ENCODE measurements around the gene PLEKHH1. TPM values are rescaled to one million over a fixed set of nuclear protein-coding genes. Genes with fewer than 3 reads are reported as not detected.
"Not testable (repeated sequence)": the region's sequence is repeated elsewhere in the genome, so short reads cannot be mapped to it uniquely, and the experiment has no call there.

PLEKHH1 gene
- total and polyA plus RNA-seq, 3 donors from 2014 or later = 21.4 to 61.3 (median 49.1) TPM

DNA sequence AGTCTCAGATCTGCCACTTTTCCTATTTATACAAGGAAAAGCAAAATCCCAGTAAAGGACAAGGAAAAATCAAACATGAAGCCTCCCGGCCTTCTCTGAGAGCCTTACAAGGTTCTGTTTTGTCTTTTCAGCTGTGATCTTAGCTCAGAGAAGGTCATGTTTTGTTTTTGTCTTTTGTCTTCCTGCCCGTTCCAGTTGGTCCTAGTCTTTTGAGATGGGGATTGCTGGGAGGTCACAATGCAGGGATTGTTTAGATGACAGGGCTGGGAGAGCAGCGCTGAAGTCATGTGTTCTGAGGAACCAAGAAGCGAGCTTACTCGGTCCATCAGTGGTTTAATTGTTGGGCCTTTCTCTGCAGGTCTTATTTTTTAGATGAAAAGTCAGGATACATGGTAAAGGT is 6.0 kb downstream of the PLEKHH1 start:
- peak; percentile 40 for DNase-seq
- intact Hi-C loops (cut with DNase I; ENCODE audit: low total_unique reads) = no loop called here
- H3K4me1 ChIP-seq = peaks cover 3% of the 10 kb centered on the region
- TF ChIP-seq, protein P1, sequence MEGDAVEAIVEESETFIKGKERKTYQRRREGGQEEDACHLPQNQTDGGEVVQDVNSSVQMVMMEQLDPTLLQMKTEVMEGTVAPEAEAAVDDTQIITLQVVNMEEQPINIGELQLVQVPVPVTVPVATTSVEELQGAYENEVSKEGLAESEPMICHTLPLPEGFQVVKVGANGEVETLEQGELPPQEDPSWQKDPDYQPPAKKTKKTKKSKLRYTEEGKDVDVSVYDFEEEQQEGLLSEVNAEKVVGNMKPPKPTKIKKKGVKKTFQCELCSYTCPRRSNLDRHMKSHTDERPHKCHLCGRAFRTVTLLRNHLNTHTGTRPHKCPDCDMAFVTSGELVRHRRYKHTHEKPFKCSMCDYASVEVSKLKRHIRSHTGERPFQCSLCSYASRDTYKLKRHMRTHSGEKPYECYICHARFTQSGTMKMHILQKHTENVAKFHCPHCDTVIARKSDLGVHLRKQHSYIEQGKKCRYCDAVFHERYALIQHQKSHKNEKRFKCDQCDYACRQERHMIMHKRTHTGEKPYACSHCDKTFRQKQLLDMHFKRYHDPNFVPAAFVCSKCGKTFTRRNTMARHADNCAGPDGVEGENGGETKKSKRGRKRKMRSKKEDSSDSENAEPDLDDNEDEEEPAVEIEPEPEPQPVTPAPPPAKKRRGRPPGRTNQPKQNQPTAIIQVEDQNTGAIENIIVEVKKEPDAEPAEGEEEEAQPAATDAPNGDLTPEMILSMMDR (IDR thresholded peaks at IDR 0.05) = no peak
- TF ChIP-seq POLR2A (IDR thresholded peaks at IDR 0.05) = no peak
- no peaks in the 10 kb centered on the region for H3K9me3 ChIP-seq
- no peaks in the 10 kb centered on the region for H3K27me3 ChIP-seq
- no peak overlapping the region for H3K4me3 ChIP-seq
- no peak overlapping the region for H3K27ac ChIP-seq
- 69 to 85% methylated on average over 5 of the region's 5 CpGs for WGBS, 2 donors
- H3K36me3 ChIP-seq (ENCODE audit: low read depth, missing control alignments) = no peaks in the 10 kb centered on the region

DNA sequence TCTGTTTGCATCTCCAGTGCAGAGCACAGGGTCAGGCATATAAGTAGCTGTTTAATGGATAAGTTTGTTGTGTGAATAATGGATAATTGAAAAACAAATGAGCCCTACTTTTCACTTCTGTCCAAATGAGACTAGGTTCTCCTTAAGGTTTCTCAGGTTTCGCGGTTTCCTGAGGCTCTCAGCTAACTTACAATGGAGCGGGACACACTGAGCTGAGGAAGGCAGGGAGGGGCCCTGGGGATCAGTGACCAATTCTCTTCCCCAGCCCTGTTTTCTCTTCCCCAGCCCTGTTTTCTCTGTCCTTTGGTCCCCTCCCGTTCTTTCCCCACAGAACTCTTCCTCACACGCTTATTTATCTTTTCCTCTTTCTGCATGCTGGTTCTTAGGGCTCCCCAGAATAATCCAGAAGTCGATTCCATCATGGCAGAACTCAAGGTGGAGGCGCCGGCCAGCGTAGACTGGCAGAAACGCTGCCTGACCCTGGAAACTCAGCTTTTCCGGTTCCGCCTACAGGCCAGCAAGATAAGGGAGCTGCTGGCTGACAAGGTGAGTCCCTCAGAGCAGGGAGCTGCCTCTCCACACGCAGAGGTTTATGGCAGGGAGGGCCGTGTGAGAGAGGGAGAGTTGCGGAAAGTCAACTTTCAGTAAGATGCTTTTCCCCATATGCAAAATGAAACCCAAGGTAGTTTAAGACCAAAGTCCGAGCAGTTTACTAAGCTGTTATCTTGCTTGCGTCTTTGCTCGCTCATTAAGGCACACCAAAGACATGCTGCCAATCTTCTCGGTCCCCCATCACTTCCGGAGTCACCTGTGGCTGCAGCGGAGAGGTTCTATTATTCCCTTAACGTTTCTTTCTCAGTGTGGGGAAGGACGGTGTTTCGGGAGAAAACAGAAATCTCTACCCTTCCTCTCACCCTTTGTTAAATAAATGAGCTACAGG is 8.6 kb downstream of the PLEKHH1 start:
- DNase-seq = no peak
- H3K27ac ChIP-seq = no peak overlapping the region
- no peaks in the 10 kb centered on the region for H3K36me3 ChIP-seq (ENCODE audit: low read depth, missing control alignments)
- intact Hi-C loops (cut with DNase I; ENCODE audit: low total_unique reads) = no loop called here
- no peaks in the 10 kb centered on the region for H3K9me3 ChIP-seq
- peak overlapping the region; percentile 3 to 24 for H3K4me3 ChIP-seq
- 30 to 40% methylated on average over 20 to 24 of the region's 24 CpGs for WGBS, 2 donors
- no peaks in the 10 kb centered on the region for H3K27me3 ChIP-seq
- H3K4me1 ChIP-seq = peaks cover 3% of the 10 kb centered on the region
- TF ChIP-seq POLR2A (IDR thresholded peaks at IDR 0.05) = no peak
- TF ChIP-seq, protein P1 (IDR thresholded peaks at IDR 0.05) = no peak

DNA sequence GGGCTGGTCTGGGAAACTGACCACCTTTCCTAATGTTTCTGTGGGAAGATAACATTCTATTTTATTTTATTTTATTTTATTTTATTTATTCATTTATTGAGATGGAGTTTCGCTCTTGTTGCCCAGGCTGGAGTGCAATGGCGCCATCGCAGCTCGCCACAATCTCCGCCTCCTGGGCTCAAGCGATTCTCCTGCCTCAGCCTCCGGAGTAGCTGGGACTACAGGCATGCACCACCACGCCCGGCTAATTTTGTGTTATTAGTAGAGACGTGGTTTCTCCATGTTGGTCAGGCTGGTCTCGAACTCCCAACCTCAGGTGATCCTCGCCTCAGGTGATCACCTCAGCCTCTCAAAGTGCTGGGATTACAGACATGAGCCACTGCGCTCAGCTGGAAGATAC is 9.5 kb downstream of the PLEKHH1 start:
- H3K4me3 ChIP-seq; H3K27me3 ChIP-seq; intact Hi-C loops (cut with DNase I; ENCODE audit: low total_unique reads); H3K27ac ChIP-seq; H3K4me1 ChIP-seq; DNase-seq; H3K9me3 ChIP-seq; H3K36me3 ChIP-seq (ENCODE audit: low read depth, missing control alignments): not testable (repeated sequence)
- 79 to 94% methylated on average over 12 to 13 of the region's 13 CpGs for WGBS, 2 donors

DNA sequence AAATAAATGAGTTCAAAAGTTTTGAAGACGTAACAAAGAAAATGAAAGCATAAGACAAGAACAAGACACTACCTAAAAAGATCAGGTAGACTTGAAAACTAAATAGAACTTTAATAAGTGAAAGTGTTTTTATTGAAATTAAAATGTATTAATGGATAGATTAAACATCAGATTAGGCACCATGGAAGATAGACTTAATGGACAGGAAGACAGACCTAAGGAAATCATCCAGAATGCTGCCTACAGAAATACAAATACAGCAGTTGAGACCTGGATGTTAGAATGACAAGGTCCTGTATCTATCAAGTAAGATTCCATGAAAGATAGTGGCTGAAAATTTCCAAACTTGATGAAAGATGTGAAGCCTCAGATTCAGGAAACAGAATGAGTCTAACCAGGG is 11.5 kb downstream of the PLEKHH1 start:
- no peaks in the 10 kb centered on the region for H3K4me1 ChIP-seq
- no peaks in the 10 kb centered on the region for H3K9me3 ChIP-seq
- no peaks in the 10 kb centered on the region for H3K27me3 ChIP-seq
- no peak for TF ChIP-seq POLR2A (IDR thresholded peaks at IDR 0.05)
- TF ChIP-seq, protein P1 (IDR thresholded peaks at IDR 0.05) = no peak
- intact Hi-C loops (cut with DNase I; ENCODE audit: low total_unique reads) = no loop called here
- DNase-seq = no peak
- no peaks in the 10 kb centered on the region for H3K36me3 ChIP-seq (ENCODE audit: low read depth, missing control alignments)
- 91 to 95% methylated on average over 1 of the region's 1 CpG for WGBS, 2 donors
- H3K27ac ChIP-seq = no peak overlapping the region
- no peak overlapping the region for H3K4me3 ChIP-seq

DNA sequence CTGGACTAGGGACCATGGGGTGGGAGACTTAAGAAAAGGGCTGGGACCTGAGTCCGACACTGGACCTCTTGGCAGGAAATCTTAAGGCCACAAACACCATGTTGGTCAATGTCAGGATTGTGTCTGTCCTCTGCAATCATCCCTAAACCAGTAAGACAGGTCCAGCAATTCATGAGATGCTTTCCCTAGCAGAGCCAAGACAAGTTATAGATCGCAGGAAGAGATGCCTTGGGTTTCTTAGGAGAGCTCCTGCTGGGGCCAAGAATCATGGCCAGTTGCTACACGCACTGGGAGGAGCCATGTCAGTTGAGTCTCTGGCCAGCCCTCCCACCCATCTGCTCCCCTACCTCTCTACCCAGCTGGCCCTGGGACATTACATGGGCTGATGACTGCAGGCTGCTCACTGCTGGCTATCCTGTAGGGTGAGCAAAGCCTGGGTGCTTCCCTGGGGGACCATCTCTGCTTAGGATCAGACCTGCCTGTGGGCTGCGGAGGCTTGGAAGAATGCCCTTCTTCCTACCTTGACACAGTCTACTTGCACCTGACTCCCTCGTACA is 14.2 kb downstream of the PLEKHH1 start:
- Histone ChIP-seq H3K27ac (no peak overlapping the region), H3K4me1 (no peaks in the 10 kb centered on the region), H3K27me3 (no peaks in the 10 kb centered on the region), H3K36me3 (ENCODE audit: low read depth, missing control alignments) (no peaks in the 10 kb centered on the region), H3K4me3 (no peak overlapping the region), H3K9me3 (no peaks in the 10 kb centered on the region)
- intact Hi-C loops (cut with DNase I; ENCODE audit: low total_unique reads) = no loop called here
- DNase-seq = no peak
- no peak for TF ChIP-seq POLR2A (IDR thresholded peaks at IDR 0.05)
- TF ChIP-seq, protein P1 (IDR thresholded peaks at IDR 0.05) = no peak
- WGBS, 2 donors = 88 to 92% methylated on average over 5 of the region's 5 CpGs

All from testis (tissue), 3 donors.